Activated CD4-positive, alpha-beta T cell treated with anti-CD3 and anti-CD28 coated beads for 4 hours (primary cell): ENCODE results near the gene CD7.

Experiments used
- DNase-seq, 2 donors: peaks; one replicate each; pipeline ENCODE4 v3.0.0-alpha.2; 2020

Gene CD7

GRCh38 chr17:82346342-82347300, 29.2 kb upstream of the CD7 start:
- no peak for DNase-seq

DNA sequence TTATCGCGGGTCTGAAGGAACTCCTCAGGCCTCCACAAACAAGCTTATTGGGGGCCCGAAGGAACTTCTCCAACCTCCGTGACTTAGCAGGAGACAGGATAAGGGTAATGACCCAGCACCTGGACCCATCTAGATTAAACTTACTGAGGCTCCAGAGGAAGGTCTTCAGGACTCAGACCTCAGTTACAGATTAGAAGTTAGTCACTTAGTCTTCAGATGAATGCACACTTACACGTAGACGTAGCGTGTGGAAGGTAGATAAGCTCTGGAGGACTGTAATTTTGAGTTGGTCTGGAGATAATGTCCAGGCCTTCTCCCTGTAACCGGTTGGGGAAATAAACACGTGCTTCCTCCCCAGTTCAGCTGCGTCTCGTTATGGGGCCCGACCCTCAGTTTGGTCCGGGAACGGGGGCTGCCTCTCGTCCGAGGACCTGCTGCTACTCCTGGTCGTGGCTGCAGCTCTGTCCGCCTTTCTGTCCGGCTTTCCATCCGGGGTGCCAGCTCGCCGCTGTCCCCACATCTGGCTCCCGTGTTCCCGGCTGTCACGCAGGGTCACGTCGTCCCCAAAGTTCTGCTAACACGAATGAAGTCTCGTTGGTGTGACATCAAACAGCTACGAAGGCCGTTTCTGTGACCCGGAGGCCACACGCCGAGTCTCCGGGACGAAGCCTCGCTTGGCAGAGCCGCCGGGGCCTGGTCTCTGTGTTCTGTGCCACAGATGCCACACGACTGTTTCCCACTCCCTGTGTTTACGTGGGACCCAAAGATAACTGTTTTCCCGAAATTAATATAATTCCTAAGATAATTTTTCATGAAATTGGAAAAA, 28.0 kb upstream of the CD7 start:
- no peak for DNase-seq

GRCh38 chr17:82344175-82344907, 26.9 kb upstream of the CD7 start:
- DNase-seq, result no peak

DNA sequence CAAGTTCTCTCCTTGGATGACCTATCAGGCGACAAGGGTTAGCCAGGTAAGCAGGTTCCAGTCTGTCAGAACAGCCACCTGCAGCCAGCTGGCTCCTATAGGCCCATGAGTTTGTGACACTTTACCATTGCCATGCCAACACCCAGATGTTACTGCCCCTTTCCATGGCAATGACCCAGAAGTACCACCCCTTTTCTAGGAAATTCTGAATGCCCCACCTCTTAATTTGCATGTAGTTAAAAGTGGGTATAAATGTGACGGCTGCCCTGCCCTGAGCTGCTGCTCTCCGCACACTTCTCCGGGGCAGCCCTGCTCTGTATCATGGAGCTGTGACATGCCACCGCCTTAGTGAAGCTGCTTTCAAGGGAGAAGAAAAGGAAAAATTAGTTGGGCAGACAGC, 26.2 kb upstream of the CD7 start:
- DNase-seq, result no peak

DNA sequence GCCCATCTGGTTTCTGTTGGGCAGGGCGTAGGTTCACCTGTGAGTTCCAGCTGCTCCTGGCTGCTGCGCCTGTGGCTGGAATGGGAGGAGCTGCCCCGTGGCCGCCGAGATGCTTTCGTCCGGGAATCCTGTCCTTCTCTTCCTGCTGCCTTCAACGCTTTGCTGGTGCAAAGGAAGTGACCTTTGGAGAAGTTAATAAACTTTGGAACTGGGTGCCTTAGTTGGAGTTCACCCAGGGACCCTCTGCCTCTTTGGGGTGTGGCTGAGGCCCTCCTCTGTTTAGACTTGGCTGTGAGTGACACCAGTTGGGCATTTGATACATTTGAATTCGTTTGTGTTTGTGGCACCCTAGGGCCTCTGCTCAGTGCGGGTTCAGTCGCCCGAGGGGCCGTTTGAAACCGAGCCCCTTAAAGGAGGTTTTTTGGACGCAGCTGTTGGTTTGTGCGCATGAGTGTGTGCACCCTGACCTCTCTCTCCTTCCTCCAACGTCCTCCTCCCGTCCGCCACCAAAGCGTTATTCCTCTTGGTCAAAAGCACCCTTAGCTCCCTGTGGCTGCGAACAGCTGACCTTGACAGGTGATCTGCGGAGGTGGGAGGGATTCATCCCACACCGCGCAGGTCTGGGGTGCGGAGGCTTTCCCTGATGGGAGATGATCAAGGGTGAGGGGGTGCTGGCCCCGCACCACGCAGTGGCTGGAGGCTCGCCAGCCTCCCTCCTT, 25.1 kb upstream of the CD7 start:
- DNase-seq, result no peak

DNA sequence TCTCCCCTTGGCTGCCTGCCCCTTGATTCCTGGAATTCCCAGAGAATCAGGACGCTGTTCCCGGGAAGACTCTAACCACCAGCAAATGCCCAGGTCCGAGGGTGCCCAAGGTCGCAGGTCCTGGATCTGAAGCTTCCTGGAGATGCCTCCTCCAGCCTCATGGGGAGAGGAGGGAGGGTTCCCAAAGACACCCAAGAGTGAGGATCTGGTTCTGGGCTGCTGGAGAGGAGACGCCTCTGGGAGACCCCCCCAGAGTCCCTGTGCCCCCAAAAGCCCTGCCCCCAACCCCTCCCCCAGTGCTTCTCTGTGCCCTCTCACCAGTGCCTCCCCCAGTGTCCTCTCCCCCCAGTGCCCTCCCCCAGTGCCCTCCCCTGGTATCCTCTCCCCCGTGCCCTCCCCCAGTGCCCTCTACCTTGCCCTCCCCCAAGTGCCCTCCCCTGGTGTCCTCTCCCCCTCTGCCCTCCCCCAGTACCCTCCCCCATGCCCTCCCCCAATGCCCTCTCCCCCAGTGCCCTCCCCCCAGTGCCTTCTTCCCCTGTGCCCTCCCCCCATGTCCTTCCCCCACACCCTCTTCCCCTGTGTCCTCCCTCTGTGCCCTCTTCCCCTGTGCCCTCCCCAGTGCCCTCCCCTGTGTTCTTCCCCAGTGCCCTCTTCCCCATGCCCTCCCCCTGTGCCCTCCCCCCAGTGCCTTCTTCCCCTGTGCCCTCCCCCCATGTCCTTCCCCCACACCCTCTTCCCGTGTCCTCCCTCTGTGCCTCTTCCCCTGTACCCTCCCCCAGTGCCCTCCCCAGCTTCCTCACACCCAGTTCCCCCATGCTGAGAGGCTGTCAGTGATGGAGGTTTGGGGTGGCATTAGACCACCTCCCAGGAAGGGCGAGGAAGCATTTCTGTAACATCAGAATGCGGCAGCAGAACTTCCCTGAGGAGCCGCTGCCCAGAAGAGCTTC, 22.5 kb upstream of the CD7 start:
- DNase-seq, result no peak

- DNase-seq, result no peak
These were observed 21.6 kb upstream of the CD7 start for GRCh38 chr17:82338858-82339633.

- DNase-seq, result no peak
These were observed 17.4 kb upstream of the CD7 start for GRCh38 chr17:82334622-82335394.

- no peak for DNase-seq
These were observed 16.8 kb upstream of the CD7 start for GRCh38 chr17:82334204-82334621.

- DNase-seq, result no peak
These were observed 16.1 kb upstream of the CD7 start, which contains the start of gene SECTM1 for GRCh38 chr17:82333279-82334171. Gene SECTM1 (minus strand): TSS chr17:82333766. CDS start chr17:82327240, 6,526 bp downstream.

DNA sequence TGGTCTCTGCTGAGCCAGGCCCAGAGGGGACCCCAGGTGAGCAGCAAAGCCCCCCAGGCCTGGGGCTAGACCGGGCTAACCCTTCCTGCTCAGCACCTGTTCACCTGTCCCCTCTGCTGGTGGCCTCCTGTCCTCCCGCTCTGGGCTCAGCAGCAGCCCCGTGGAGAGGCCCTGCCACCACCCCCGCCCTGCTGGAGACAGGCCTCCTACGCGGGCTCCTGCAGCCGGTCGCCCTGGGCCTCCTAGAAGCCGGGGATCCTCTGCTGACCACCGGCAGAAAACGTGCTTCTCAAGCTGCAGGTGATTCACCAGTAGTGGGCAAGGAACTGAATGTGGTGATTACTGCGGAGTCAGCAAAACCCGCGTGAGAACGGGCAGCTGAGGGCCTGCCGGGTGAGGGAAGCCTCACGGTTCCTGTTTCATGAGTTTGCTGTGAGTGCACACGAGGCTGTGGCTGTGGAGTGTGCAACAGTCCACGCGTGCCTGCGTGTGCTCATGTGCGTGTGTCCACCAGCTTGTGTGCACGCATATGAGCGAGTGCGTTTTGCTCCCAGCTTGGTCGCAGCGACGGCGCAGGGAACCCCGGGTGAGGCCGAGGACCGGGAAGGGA, 15.4 kb upstream of the CD7 start:
- no peak for DNase-seq

DNA sequence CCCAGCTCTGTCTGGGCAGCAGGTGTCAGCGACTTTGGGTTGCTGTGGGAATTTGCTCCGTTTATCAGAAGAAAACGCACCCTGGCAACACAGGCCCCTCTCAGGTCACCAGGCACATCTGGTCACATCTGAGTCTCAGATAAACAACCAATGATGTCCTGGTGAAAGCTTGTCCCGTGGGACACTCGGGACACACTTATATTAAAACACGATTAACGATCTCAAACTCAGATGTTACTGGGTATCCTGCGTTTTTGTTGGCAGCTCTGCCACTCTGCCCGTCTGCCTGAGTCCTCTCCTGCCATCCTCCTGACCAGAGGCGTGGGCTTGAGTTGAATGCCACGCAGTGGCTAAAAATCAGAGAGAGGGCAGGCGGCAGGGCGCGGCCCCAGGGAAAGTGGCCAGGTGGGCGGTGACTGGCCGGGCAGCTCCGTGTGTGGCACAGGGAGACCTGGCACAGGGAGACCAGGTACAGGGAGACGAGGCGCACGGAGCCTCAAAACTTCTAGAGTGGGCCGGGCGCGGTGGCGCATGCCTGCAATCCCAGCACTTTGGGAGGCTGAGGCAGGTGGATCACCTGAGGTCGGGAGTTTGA, 14.0 kb upstream of the CD7 start:
- DNase-seq, result no peak

DNA sequence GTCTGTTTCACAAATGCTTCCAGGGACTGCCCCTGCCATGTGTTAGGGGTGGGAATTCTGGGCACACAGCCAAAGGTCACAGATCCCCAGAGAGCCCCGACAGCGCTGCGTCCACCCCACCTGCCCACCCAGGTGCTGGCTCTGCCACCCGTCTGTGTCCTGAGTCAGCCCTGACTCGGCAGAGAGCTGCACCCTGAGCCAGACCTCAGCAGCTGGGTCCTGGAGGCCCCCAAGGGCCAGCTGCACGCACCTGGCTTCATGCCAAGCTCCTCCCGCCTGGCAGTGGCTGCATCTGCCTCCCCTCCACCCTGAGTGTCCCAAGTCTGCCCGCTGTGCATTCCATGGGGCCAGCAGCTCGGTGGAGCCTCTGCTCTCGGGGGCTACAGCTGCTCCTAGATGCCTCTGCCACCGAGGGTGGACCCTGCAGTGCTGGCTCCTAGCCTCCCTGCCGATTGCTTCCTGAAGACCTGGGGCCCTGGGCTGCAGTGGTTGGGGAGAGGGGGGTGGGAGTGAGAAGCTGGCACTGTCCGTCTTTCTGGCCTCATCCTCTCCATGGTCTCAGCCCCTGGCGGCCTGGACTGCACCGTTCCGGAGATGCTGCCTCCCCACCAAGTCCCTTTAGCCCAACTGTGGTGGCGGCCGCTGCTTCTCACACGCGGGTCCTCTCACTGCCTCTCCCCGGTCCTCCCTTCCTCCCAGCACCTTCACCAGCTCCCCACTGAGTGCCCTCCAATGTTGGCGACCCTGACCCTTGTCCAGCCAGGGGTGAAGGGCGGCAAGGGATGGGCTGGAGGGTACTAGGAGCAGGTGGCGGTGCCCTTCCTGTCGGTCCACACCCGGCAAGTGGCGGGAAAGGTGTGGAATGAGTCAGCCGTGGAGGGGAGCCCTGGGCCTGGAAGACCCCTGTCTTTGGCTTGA, 13.2 kb upstream of the CD7 start:
- DNase-seq, result no peak

GRCh38 chr17:82329683-82330321, 12.4 kb upstream of the CD7 start:
- no peak for DNase-seq

- DNase-seq, result no peak
These were observed 11.6 kb upstream of the CD7 start for GRCh38 chr17:82328994-82329507.
